Measurements from ENCODE around the gene COA8.

GRCh38 chr14:103569408-103569807 is 6.6 kb downstream of the COA8 start:
- TF ChIP-seq CTCF (IDR thresholded peaks at IDR 0.05) (no peak), YY1 (IDR thresholded peaks at IDR 0.05; ENCODE audit: low read depth) (no peak), EP300 (IDR thresholded peaks at IDR 0.05; ENCODE audit: borderline replicate concordance in 1 of 2, low read depth in 1 of 2, low read length in 1 of 2) (no peak), FOXM1 (IDR thresholded peaks at IDR 0.05; ENCODE audit: low read depth) (no peak), REST (IDR thresholded peaks at IDR 0.05; ENCODE audit: low read depth, low read length) (no peak), GATA2 (CRISPR knock-in tag; IDR thresholded peaks at IDR 0.05) (no peak), MAX (IDR thresholded peaks at IDR 0.05; ENCODE audit: low read depth) (no peak), TAF1 (IDR thresholded peaks at IDR 0.05; ENCODE audit: borderline replicate concordance, low read depth, low read length) (no peak), POLR2AphosphoS5 (IDR thresholded peaks at IDR 0.05; ENCODE audit: low read depth, low read length) (no peak), RAD21 (IDR thresholded peaks at IDR 0.05; ENCODE audit: low read length) (no peak), EZH2phosphoT487 (IDR thresholded peaks at IDR 0.05; ENCODE audit: borderline replicate concordance, low read depth) (no peak), NFIC (IDR thresholded peaks at IDR 0.05; ENCODE audit: borderline replicate concordance) (no peak)
